ENCODE results near the gene MEF2A.

- no peak for TF ChIP-seq POLR2A (IDR thresholded peaks at IDR 0.05; ENCODE audit: low read length)
- no peak for TF ChIP-seq GATA1 (IDR thresholded peaks at IDR 0.05; ENCODE audit: low read depth, low read length)
Measured at GRCh38 chr15:99558084-99558483, 7.7 kb upstream of the MEF2A start.

All from erythroblast (primary cell).